ENCODE measurements around the gene WDR18.
A peak's percentile ranks its signal among the peaks of the same experiment; 100 is the strongest.

The WDR18 gene

DNA sequence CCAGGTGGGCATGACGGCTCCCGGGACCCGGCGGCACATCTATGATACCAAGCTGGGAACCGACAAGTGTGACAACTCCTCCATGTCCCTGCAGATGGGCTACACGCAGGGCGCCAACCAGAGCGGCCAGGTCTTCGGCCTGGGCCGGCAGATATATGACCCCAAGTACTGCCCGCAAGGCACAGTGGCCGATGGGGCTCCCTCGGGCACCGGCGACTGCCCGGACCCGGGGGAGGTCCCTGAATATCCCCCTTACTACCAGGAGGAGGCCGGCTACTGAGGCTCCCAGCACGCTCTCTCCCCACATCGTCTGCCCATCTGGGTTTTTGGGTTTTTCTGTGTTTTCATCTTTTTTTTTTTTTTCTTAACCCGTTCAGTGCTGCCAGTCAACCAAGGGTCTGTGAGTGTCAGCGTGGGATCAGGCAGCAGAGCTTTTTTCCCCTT, 53.5 kb downstream of the WDR18 start:
- no peak overlapping the region for H3K27ac ChIP-seq
- in situ Hi-C loops (cut with HindIII; ENCODE audit: low pct_ligation_motif_present, low sequenced_read_pairs), result no loop called here
- TF ChIP-seq, protein P1, sequence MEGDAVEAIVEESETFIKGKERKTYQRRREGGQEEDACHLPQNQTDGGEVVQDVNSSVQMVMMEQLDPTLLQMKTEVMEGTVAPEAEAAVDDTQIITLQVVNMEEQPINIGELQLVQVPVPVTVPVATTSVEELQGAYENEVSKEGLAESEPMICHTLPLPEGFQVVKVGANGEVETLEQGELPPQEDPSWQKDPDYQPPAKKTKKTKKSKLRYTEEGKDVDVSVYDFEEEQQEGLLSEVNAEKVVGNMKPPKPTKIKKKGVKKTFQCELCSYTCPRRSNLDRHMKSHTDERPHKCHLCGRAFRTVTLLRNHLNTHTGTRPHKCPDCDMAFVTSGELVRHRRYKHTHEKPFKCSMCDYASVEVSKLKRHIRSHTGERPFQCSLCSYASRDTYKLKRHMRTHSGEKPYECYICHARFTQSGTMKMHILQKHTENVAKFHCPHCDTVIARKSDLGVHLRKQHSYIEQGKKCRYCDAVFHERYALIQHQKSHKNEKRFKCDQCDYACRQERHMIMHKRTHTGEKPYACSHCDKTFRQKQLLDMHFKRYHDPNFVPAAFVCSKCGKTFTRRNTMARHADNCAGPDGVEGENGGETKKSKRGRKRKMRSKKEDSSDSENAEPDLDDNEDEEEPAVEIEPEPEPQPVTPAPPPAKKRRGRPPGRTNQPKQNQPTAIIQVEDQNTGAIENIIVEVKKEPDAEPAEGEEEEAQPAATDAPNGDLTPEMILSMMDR (IDR thresholded peaks at IDR 0.05; ENCODE audit: low read depth, low read length, missing control alignments), result no peak
- H3K4me3 ChIP-seq (ENCODE audit: low read depth, low read length), result no peak overlapping the region
- no peaks in the 10 kb centered on the region for H3K27me3 ChIP-seq (replicated peaks)
- H3K36me3 ChIP-seq (replicated peaks), result peaks cover 45% of the 10 kb centered on the region
- no peak for DNase-seq

DNA sequence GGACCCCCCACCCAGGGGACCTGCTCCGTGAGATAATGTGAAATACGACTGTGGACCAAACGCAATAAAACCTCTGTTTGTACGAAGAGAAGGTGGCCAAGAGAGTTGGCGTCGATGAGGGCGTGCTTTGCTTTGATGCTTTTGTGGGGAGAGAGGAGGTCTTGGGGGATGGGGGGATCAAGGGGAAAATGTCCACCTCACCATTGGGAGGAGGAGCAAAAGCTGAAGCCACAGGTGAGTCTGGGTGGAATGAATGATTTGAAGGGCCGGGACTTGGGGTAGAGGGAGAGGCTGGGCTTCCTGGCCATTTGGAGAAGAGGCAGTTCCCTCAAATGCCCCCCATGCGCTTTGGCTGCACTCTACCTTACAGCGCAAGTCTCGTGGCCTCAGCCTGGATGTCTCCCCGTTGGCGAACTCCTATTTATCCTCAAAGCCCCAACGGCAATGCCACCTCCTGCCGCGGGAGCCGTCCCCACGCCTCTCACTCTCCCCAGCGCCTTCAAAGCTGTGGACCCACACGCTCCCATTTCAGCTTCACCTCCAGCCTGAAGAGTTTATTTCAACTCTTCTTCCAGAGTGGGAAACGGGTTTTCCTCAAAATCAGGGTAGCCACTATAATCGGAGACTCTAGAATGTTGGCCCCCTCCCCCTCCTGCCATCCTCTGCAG, 55.0 kb downstream of the WDR18 start:
- TF ChIP-seq, protein P1 (IDR thresholded peaks at IDR 0.05; ENCODE audit: low read depth, low read length, missing control alignments), result no peak
- H3K27me3 ChIP-seq (replicated peaks), result no peaks in the 10 kb centered on the region
- no peak overlapping the region for H3K4me3 ChIP-seq (ENCODE audit: low read depth, low read length)
- peaks cover 38% of the 10 kb centered on the region for H3K36me3 ChIP-seq (replicated peaks)
- in situ Hi-C loops (cut with HindIII; ENCODE audit: low pct_ligation_motif_present, low sequenced_read_pairs), result no loop called here
- DNase-seq, result no peak
- no peak overlapping the region for H3K27ac ChIP-seq

- no peak within 1 kb of the TSS for H3K27ac ChIP-seq
- H3K36me3 ChIP-seq (replicated peaks), result peaks cover 38% of the 10 kb centered on the region
Measured at GRCh38 chr19:1039646-1040475, 55.7 kb downstream of the WDR18 start, which contains the start of gene ABCA7. TSS of gene ABCA7 (plus strand) at chr19:1040107. CDS start at chr19:1041362, 1,255 bp downstream.

DNA sequence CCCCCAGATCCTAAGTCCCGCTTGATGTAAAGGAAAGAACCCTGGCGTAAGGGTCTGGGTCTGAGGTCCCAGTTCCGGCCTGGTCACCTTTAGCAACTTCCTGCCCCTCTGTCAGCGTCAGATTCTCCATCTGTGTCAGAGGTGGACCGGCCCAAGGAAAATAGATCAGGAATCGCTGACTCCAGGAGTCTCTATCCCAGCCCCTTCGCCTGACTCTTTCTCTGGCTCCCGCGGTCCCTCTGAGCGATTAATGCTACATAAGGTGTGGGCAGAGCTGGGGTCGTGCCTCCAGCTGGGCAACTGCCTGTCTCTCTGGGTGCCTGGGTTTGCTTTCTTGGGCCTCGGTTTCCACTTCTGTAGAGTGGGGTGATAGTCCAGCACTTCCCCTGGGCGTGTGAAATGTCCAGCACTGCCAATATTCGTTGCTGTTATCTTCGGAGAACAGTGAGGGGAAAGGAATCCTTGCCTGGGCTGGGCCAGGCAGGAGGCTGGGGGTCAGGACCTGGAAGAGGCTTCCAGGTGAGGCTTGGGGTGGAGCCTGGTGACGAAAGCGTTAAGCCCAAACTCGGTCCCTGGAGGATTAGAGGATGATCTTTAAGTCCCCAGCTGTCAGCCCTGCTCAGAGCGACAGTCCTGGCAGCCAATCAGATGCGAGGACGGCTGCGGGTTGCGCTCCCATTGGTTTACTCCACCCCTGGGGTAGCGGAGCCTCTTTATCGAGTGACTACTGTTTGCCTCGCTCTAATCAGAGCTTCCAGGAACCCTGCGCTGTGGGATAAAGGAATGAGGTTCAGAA, 56.5 kb downstream of the WDR18 start:
- TF ChIP-seq, protein P1 (IDR thresholded peaks at IDR 0.05; ENCODE audit: low read depth, low read length, missing control alignments), result no peak
- H3K36me3 ChIP-seq (replicated peaks), result peaks cover 33% of the 10 kb centered on the region
- in situ Hi-C loops (cut with HindIII; ENCODE audit: low pct_ligation_motif_present, low sequenced_read_pairs), result no loop called here
- H3K27ac ChIP-seq, result no peak overlapping the region
- peak; percentile 94 for DNase-seq
- H3K27me3 ChIP-seq (replicated peaks), result no peaks in the 10 kb centered on the region
- peak overlapping the region; percentile 52 for H3K4me3 ChIP-seq (ENCODE audit: low read depth, low read length)

More at GRCh38 chr19:1039646-1040475, 55.7 kb downstream of the WDR18 start, which contains the start of gene ABCA7:
- TF ChIP-seq, protein P1 (IDR thresholded peaks at IDR 0.05; ENCODE audit: low read depth, low read length, missing control alignments), result peak; percentile 2
- in situ Hi-C loops (cut with HindIII; ENCODE audit: low pct_ligation_motif_present, low sequenced_read_pairs), result no loop called here
- DNase-seq, result peak; percentile 96
- peak within 1 kb of the TSS; percentile 52 for H3K4me3 ChIP-seq (ENCODE audit: low read depth, low read length)
- H3K27me3 ChIP-seq (replicated peaks), result no peaks in the 10 kb centered on the region

GRCh38 chr19:1041272-1041834, 57.2 kb downstream of the WDR18 start:
- TF ChIP-seq, protein P1 (IDR thresholded peaks at IDR 0.05; ENCODE audit: low read depth, low read length, missing control alignments), result no peak
- in situ Hi-C loops (cut with HindIII; ENCODE audit: low pct_ligation_motif_present, low sequenced_read_pairs), result no loop called here
- no peak for DNase-seq
- H3K27ac ChIP-seq, result no peak overlapping the region
- H3K4me3 ChIP-seq (ENCODE audit: low read depth, low read length), result peak overlapping the region; percentile 52
- H3K27me3 ChIP-seq (replicated peaks), result no peaks in the 10 kb centered on the region
- H3K36me3 ChIP-seq (replicated peaks), result peaks cover 26% of the 10 kb centered on the region
